Right renal cortex interstitium (tissue), 3 donors: Measurements from ENCODE around the gene CHFR. TPM values are rescaled to one million over a fixed set of nuclear protein-coding genes. Genes with fewer than 3 reads are reported as not detected.
"Not testable (repeated sequence)": the region's sequence is repeated elsewhere in the genome, so short reads cannot be mapped to it uniquely, and the experiment has no call there.

Experiments
- DNase-seq, 3 donors: peaks; one replicate each; pipeline ENCODE4 v3.0.0-alpha.2; 2013; ENCODE audit warnings: low read depth in 3 of 3, low spot score in 2 of 3
- polyA plus RNA-seq, 3 donors: library from polyadenylated mRNA; unstranded; fragments of 120-200 nt; gene quantifications; one replicate each; pipeline ENCODE4 v1.2.1, GENCODE V29; 2013; ENCODE audit not compliant: insufficient read length in 3 of 3

CHFR gene
- polyA plus RNA-seq, 3 donors: 18.5 to 20.5 (median 18.6) TPM

GRCh38 chr12:132814232-132814631, 73.2 kb downstream of the CHFR start:
- DNase-seq: no peak

GRCh38 chr12:132813443-132813842, 74.0 kb downstream of the CHFR start:
- DNase-seq: no peak

GRCh38 chr12:132812631-132813305, 74.6 kb downstream of the CHFR start:
- no peak for DNase-seq

- DNase-seq: not testable (repeated sequence)
Observed at GRCh38 chr12:132809391-132809790, 78.0 kb downstream of the CHFR start.

GRCh38 chr12:132807295-132808092, 79.9 kb downstream of the CHFR start:
- DNase-seq: no peak

GRCh38 chr12:132806857-132807256, 80.5 kb downstream of the CHFR start:
- no peak for DNase-seq

- no peak for DNase-seq
Observed at GRCh38 chr12:132804426-132804861, 83.0 kb downstream of the CHFR start.

- no peak for DNase-seq
Observed at GRCh38 chr12:132803888-132804287, 83.5 kb downstream of the CHFR start.

- DNase-seq: no peak
Observed at GRCh38 chr12:132803125-132803524, 84.3 kb downstream of the CHFR start.

GRCh38 chr12:132801741-132802140, 85.7 kb downstream of the CHFR start:
- no peak for DNase-seq

GRCh38 chr12:132798836-132799235, 88.6 kb downstream of the CHFR start:
- DNase-seq: no peak

- DNase-seq: no peak
Observed at GRCh38 chr12:132797820-132798570, 89.4 kb downstream of the CHFR start.

- no peak for DNase-seq
Observed at GRCh38 chr12:132795847-132796246, 91.6 kb downstream of the CHFR start.

GRCh38 chr12:132791940-132792339, 95.5 kb downstream of the CHFR start:
- not testable (repeated sequence) for DNase-seq

GRCh38 chr12:132789099-132789471, 98.3 kb downstream of the CHFR start:
- no peak for DNase-seq

- no peak for DNase-seq
Observed at GRCh38 chr12:132788375-132789098, 98.9 kb downstream of the CHFR start.

- no peak for DNase-seq
Observed at GRCh38 chr12:132787877-132788276, 99.5 kb downstream of the CHFR start.

- DNase-seq: no peak
Observed at GRCh38 chr12:132786192-132786591, 101.2 kb downstream of the CHFR start.

- DNase-seq: no peak
Observed at GRCh38 chr12:132784580-132784979, 102.8 kb downstream of the CHFR start.

GRCh38 chr12:132783917-132784531, 103.4 kb downstream of the CHFR start:
- no peak for DNase-seq
